Kidney capillary endothelial cell (primary cell): ENCODE results near the gene PEX14.

Experiments
- DNase-seq: peaks from one replicate; pipeline ENCODE4 v3.0.0-alpha.2; 2018; ENCODE audit warnings: low spot score

PEX14 gene

DNA sequence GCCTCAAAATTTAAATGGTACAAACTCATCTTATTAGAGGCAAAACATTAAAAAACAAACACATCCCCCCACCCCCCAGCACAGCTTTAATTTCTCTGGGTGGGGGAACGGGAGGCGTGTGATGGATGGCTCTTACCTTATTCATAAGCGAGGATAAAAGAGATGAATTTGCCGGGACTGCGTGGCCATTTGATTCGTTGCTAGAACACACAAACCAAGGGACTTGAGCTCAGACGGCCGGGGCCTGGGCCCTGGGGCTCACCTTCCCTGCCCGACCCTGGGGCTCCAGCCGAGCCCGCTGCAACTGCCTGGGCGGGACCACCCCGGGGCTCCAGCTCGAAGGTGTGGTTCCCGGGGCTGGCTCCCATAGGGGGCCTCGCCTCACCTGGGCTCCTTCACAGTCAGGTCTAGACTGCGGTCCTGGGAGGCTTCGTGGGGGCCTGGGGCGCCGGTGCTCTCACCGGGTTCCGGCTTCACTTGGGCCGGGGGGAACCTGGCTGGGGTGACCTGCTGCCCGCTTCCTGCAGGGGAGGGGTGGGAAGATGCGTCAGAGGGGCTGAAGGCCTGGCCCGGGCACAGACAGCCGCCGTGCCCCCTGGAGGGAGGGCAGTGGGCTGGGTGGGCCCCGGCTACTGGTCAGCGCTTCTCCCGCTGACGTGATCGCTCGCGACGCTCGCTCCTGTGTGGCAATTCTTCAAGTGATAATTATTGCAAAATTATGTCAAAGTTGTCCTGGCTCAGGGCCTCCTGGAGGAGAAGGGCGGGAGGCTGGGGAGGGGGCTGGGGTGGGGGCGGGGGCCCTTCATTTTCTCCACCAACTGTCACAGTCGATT is 176.0 kb downstream of the PEX14 start:
- DNase-seq, result no peak

DNA sequence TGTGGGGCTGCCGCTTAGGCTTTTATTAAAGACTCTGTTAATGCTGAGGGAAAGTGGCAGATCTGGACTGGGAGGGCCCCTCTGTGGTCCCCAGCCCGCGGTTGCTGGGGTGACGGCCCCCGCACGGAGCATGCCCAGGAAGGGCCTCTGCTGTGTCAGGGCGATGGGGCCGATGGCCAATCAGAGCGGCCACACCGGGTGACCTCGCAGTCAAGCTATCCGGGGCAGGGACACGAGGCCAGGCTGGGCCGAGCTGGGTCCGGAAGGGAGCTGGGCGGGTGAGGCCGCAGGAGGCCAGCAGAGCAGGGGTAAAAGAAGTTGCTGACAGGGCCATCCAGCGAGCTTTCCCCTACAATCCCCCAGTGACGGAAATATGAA is 176.6 kb downstream of the PEX14 start:
- no peak for DNase-seq

DNA sequence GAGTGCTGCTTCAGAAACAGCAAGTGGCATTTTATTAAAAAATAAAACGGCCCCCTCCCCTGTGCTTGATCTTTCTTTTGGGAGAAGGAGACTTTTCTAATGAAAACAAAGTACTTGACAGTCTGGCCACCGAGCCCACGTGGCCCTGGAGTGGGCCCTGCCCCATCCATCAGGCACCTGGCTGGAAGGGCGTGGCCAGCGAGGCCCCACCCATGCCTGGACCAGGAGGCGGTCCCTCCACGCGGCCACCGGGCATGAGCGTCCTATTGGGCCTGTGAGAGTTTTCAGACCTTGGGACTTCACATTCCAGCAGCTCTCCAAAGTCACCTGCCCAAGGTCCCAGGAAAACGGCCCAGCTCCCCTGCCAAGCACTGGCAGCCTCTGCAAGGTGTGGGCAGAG is 177.0 kb downstream of the PEX14 start:
- no peak for DNase-seq

DNA sequence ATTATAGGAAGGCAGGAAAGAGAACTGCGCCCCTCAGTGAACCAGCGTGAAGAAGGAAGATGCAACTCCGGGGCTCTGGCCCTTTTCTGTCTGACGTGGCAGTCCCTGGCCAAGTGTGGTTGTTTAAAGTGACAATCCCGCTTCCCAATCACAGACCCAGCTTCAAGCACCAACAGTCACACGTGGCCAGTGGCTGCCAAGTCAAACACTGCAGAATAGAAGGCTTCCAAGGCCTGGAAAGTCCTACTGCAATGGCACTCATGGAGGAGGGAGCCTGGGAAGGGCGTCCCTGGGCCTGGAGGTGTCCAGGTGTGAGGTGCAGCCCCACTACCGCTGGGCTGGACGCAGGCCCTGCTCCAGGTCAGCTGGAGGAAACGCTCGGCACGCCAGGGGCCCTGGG is 177.9 kb downstream of the PEX14 start:
- DNase-seq, result no peak

DNA sequence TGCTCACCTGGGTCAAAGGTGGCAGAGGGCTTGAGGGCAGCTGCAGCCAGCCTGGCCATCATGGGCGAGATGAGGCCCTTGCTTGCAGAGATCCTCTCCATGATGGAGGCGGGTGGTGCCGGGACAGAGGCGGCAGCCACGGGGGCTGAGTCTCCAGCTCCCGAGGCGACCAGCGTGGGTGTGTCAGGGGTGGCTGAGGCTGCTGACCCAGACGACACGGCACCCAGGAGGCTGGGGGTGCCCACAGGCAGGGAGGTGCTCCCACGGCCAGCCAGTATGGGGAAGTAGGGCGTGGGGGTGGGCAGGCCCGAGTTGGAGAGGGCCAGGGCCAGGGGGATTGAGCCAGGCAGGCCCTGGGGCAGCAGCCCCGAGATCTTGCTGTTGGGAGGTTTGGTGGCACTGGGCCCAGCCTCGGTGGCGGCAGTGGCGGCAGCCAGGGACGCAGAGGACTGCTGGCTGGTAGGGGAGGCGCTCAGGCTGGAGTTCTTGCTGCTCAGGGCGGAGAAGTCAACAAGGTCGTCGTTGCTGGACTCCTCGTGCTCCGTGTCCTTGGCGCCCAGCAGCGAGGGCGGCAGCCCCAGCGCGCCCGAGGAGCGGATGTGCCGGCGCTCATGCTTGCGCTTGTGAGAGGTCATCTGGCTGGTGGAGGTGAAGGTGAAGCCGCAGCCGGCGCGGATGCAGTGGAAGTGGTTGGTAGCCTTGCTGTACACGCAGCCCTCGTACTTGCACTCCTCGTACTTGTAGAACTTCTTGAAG is 178.8 kb downstream of the PEX14 start:
- no peak for DNase-seq

DNA sequence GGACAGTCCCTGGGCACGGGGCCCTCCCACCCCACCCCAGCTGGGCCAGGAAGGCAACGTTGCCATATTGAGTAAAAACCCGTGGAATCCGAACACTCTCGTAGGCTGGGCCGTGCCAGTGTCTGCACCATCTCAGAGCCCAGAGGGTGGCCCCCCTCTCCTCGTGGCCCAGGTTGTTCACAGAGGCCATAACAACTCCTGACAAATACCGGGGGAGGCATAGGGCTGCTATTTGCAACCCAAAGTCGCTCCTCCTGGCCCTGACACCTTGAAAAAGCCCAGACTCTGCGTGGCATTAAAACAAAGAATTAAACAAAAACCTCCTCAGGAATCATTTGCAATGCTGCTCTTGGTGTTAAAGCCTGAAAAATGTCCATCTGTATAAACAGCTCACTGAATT is 180.3 kb downstream of the PEX14 start:
- DNase-seq, result no peak

DNA sequence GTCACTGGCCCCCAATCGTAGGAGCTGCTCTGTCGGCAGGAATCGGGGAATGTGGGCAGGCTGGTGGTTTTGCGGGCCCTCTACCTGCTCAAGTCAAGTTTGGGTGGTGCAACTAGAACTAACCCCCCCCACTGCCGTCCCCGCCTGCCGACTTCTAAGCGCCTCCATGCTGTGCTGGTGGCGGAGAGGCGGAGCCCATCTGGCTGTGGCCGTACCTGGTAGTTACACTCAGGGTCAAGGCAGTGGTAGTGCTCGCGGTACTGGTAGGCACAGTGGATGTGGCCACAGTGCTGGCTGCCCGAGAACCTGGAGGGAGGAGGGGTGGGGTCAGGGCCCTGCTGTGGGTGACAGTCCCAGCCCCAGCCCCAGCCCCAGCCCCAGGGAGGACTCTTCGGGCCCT is 181.7 kb downstream of the PEX14 start:
- DNase-seq, result no peak

DNA sequence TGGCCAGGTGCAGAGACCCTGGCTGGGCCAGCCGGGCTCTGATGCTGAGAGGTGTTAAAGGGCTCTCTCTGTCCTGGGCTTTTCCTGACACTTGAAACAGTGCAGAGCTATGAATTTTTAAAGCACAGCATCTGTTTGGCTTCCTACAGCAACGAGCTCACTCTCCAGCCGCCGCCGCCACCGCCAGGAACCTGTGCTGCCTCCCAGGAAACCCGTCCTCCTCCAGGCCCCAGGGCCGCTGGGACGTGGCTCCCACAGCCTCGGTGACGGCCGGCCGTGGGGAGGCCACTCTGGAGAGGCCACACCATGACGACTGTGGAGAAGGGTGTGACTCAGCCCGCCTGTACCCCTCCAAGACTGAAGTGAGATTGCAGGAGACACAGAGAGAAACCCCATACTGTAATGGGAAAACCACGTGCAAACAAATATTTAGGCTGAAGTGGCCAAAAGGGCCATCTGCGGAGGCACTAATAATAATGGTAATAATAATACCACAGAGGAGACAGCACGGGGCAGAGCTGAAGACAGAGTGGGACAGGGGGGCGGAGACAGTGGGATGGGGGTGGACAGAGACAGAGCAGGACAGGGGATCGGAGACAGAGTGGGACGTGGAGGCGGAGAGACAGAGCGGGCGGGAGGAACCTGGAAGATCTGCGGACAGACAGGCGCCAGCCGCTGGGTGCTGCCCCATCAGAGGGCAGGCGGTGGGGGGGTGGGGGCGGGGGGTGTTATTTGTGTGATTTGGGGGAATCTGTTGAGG is 182.5 kb downstream of the PEX14 start:
- no peak for DNase-seq

DNA sequence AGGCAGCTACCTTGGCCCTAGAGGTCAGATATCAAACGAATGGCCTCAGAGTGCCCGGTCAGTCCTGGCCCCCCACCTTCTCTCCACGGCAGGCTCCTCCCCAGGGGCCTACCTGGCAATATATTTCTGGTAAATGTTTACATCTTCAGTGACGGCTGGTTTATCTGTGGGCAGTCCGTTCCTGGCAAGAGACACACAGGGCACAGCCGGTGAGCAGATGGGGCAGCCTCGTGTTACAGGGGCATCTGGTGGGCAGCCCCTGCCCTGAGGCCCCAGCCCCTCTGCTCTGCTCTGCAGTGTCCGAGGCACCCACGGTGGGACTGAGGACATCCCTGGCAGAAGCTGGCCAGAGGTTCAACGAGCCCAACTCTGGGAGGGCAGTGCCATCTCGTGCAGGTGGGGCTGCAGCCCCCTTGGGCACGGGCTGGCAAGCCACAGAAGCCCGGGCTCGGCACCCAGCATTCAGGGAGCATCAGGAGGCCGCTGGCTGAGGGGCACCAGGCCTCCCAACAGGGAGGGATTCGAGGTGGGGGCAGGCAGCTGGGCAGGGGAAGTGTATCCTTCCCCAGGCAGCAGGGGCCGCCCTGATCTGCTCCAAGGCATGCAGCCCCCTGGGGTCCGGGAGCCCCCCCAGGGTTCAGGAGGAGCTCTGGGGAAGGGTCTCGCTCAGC is 183.8 kb downstream of the PEX14 start:
- no peak for DNase-seq

DNA sequence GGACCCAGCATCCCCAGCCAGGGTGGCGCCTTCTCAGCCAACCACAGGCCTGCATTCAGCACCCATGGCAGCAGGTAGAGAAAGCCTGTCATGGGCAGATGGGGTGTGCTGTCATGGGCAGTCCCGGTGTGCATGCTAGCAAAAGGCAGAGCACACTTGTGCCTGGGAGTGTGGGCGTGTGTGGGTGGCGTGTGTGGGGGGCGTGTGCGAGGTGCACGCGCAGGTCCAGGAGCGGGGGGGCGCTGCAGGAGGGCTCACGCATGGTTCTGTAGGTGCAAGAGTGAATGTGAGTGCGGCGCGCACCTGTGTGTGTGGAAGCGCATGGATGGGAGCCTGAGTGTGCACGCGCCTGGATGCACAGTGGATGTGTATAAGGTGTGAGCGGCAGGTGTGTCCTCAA is 184.5 kb downstream of the PEX14 start:
- DNase-seq, result no peak

DNA sequence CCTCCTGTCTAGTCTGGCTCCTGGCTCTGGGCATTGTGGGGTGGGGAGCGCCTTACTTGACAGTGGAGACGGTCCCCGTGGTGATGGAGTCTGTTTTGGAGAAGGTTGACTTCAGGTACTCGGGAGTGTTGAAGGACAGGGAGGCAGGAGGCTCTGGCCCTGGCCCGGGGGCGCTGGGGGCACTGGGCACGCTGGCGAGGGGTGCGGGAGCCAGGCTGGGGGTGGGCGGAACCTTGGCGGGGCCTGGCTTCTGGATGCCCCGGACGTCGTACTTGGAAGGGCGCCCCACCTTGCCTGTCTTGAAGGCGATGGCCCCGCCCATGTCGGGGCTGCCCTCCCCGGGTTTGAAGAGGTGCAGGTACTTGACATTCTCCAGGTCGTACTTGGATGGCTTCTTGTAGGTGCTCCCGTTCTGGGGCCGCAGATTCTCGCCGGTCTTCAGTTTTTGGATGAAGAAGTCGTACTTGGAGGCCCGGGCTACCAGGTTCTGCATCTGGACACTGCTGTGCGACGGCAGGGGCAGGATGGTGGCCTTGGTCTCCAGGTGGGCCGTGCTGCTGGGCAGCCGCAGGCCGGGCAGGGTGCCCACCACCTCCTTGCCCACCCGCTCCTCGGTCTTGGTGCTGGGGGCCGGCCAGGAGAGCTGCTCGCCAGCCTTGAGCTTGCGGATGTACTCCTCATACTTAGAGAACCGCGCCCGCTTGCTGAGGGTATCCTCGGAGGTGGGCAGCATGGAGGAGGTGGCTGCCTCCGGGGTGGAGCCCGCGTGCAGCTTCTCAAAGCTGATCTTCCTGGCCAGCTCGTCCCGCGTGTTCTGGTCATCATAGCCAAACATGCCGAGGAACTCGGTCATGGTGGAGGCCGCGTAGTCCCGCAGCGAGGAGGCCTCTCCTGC is 185.1 kb downstream of the PEX14 start:
- no peak for DNase-seq

DNA sequence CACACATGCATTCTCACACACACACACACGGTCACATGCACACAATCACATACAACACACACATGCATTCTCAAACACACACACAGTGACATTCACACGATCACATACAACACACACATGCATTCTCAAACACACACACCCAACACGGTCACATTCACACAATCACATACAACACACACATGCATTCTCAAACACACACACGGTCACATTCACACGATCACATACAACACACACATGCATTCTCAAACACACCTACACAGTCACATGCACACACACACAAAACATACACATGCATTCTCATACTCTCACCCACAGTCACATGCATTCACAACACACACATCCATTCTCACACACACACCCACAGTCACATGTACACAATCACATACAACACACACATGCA is 186.7 kb downstream of the PEX14 start:
- DNase-seq, result no peak

DNA sequence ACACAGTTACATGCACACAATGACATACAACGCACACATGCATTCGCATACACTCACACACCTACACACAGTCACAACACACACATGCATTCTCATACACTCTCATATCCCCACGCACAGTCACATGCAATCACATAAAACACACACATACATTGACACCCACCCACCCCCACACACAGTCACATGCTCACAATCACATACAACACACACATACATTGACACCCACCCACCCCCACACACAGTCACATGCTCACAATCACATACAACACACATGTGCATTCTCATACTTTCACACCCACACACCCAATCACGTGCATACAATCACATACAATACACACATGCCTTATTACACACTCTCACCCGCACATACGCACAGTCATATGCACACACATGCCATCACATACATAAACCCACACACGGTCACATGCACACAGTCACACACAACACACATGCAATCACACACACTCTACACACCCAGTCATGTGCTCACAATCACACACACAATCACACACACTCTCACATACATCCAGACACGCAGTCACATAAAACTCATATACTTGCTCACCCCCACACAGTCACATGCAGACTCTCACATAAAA is 187.4 kb downstream of the PEX14 start:
- no peak for DNase-seq

DNA sequence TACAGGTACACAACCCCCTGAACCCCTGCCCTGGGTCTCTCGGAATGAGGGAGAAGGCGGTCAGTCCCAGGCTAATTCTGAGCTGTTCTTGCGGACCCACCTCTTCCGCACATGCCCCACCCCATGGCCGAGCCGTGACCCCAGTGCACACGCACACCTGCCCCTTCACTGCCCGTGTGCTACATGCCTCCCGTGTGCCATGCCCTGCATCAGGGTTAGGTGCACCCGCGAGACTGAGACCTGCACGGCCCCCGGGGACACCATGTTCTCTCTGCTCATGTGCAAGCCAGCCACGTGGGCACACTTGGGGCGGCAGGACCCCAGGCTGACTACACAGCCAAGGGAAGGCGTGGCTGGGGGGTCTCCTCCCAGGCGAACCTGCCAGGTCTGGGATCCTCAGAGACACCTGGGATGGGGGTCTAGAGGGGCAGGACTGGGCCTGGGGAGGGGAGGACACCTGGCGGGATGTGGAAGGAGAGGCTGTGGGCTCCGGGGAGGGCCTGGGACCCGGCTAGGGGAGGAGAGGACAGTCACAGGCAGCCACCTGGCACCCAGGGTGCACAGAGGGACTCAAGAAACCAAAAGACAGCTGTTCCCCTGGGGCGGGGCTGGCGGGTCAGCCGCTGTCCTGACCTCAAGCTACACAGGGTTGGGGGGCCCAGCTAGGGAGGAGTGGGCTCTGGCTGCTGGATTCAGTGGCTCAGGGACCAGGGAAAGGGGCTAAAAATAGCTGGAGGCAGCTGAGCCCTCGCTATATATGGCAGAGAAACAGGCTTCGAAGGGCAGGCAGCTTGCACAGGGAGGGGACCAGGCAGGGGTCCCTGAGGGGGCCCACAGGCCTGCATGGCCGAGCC is 188.3 kb downstream of the PEX14 start:
- DNase-seq, result no peak

DNA sequence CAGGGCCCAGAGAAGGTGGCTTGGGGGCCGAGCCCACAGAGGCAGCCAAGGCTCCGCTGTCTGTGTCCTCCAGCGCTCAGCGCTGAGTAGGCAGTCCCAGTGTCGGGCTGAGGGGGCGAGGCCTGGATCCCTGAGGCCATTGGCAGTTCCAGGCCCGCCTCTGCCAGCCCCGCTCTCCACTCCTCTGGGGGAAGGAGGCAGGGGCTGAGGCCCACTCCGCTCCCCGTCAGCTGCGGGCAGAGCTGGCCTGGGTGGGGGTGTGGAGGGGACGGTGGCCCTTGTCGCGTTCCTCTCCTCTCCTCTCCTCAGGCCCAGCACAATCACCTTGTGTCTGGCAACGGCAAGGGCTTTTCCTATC is 188.9 kb downstream of the PEX14 start:
- no peak for DNase-seq

DNA sequence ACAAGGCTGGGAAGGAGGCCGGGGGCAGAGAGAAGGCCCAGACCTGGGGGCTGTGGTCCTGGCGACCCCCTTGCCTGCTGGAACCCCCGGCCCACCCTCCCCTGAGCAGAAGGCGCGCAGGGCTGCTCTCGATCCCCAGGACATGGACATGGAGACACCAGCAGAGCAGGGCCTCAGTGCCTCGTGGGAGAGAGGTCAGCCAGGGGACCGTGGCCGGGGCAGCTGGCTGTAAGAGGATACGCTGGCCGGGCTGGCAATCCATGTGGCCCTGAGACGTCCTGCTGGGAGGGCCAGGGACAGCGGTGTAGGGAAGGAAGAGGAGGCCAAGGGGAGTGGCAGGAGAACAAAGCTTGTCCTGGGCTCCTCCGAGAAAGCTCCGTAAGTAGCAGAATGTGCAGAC is 189.5 kb downstream of the PEX14 start:
- DNase-seq, result no peak

DNA sequence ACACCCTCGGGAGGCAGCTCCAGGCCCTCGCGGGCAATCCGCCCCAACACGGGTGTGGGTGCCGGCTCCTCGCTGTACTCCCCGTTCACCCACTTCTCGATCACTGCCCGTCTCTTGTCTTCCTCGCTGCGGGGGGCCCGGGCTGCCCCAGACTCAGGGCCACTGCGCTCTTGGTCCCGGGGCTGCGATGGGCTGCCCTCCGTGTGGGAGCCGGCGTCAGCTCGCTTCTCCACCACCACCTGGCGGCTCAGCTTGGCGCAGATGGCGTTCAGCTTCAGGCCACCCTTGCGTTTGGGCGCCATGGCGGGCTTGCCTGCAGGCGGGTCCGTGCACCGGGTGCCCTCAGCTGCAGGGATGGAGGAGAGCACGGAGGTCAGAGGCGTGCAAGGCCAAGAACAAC is 190.5 kb downstream of the PEX14 start:
- DNase-seq, result no peak

DNA sequence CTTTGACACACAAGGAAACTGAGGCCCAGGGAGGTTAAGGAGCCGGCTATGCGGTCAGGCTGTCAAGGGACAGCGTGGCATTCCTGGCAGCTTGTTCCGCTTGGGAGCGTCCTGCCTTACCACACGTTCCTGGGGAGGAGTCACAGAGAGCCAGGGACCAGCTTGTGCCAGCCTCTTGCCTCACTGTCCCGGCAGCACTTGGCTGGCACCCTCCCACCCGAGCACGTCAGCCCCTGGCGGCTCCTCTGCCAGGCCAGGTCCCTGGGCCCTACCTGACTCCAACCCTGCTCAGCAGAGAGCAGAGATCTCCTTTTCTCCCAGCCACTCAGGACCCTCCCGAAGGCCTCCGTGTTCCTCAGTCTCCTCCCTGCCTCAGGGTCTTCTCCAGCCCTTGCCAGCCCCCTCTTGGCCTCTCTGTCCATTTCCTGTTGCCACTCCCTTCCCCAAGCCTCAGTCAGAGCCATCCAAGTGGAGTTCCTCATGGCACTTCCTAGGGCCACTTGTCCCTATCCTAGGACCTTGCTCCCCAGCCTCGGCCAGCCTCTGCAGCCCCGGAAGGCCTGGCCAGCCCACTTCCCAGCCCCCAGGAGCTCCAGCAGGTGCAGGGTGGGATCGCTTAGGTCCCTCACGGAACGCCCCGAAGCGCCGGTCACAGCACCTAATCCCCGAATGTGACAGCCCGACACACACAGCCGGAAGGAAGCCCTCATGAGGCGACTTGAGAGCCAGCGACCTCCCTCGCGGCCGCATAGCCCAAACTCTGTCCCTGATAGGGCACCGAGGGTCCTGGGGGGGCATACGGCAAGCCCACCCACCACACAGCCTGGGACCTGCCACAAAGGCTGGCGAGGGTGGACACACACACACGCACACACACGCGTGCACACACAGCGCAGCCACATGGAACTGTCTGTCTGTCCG is 191.4 kb downstream of the PEX14 start:
- DNase-seq, result no peak
